IMR-90 (cell line): ENCODE results near the gene PRMT7. TPM values are rescaled to one million over a fixed set of nuclear protein-coding genes. Genes with fewer than 3 reads are reported as not detected.
A peak's percentile ranks its signal among the peaks of the same experiment; 100 is the strongest.

ENCODE experiments used
- ATAC-seq: fragments of 200-7000 bp; cut with Tn5 transposase; 2 replicates; pipeline ENCODE4 v1.9.1; 2020; ENCODE audit warnings: low read depth, mild to moderate bottlenecking, moderate library complexity
- BruUV-seq: library from RNA; stranded (reverse); fragments of 400-500 nt; replicated peaks from 2 replicates; lab custom pipeline; 2021; lab: Mats Ljungman, UMichigan
- CTCF ChIA-PET: fragments of 300-600 bp; formaldehyde crosslinking; extraction: SDS; loops from one replicate; lab custom pipeline; 2021; ENCODE audit warnings: antibody characterized with exemption; lab: Yijun Ruan, JAX
- POLR2A ChIA-PET: fragments of 300-600 bp; sonication (Branson Sonifier 250); formaldehyde crosslinking; loops from one replicate; lab custom pipeline; 2022; ENCODE audit warnings: antibody characterized with exemption; ENCODE audit not compliant: unreplicated experiment; lab: Charles Lee
- DNase-seq: peaks from one replicate; pipeline ENCODE4 v3.0.0; 2013
- H2AFZ ChIP-seq: replicated peaks from 2 replicates; pipeline ENCODE3; 2013; ENCODE audit warnings: low read length, mild to moderate bottlenecking; ENCODE audit not compliant: poor library complexity
- H2AK5ac ChIP-seq: 2 replicates; pipeline ENCODE4 v1.6.1; 2013; ENCODE audit warnings: low read depth, low read length, inconsistent platforms
- H2AK9ac ChIP-seq: replicated peaks from 2 replicates; pipeline ENCODE3; 2013; ENCODE audit warnings: mild to moderate bottlenecking, low read depth, low read length, moderate library complexity; ENCODE audit not compliant: poor library complexity
- H2BK120ac ChIP-seq: 2 replicates; pipeline ENCODE4 v1.6.1; 2013; ENCODE audit warnings: low read depth, low read length, inconsistent platforms
- H2BK15ac ChIP-seq: 3 replicates; pipeline ENCODE4 v1.6.1; 2013; ENCODE audit warnings: low read depth, low read length, inconsistent platforms
- H2BK20ac ChIP-seq: 2 replicates; pipeline ENCODE4 v1.6.1; 2013; ENCODE audit warnings: low read depth, mild to moderate bottlenecking, inconsistent platforms, low read length, moderate library complexity
- H2BK5ac ChIP-seq: 2 replicates; pipeline ENCODE4 v1.6.1; 2013; ENCODE audit warnings: mild to moderate bottlenecking, low read depth, low read length, inconsistent platforms; ENCODE audit not compliant: poor library complexity, severe bottlenecking
- H3K14ac ChIP-seq: replicated peaks from 2 replicates; pipeline ENCODE4 v1.6.1; 2013; ENCODE audit warnings: low read depth, low read length, inconsistent platforms
- H3K18ac ChIP-seq: 2 replicates; pipeline ENCODE4 v1.6.1; 2013; ENCODE audit warnings: low read depth, low read length, control low read depth
- H3K23ac ChIP-seq: 2 replicates; pipeline ENCODE4 v1.6.1; 2013; ENCODE audit warnings: low read depth, low read length, inconsistent platforms
- H3K27ac ChIP-seq: 2 replicates; pipeline ENCODE4 v1.5.1; 2013; ENCODE audit warnings: mild to moderate bottlenecking, control low read depth, low read length; ENCODE audit not compliant: insufficient read depth
- H3K27me3 ChIP-seq: 2 replicates; pipeline ENCODE4 v1.6.1; 2013; ENCODE audit warnings: low read length; ENCODE audit not compliant: control insufficient read depth, insufficient read depth
- H3K36me3 ChIP-seq: 2 replicates; pipeline ENCODE4 v1.6.1; 2013; ENCODE audit warnings: low read length, mixed read lengths; ENCODE audit not compliant: control insufficient read depth, insufficient read depth
- H3K4ac ChIP-seq: 2 replicates; pipeline ENCODE4 v1.6.1; 2013; ENCODE audit warnings: low read depth, low read length, inconsistent platforms
- H3K4me1 ChIP-seq: 2 replicates; pipeline ENCODE4 v1.6.1; 2013; ENCODE audit warnings: low read length, mixed read lengths; ENCODE audit not compliant: control insufficient read depth, insufficient read depth
- H3K4me2 ChIP-seq: 2 replicates; pipeline ENCODE4 v1.6.1; 2013; ENCODE audit warnings: low read depth, mild to moderate bottlenecking, control low read depth, low read length, moderate library complexity
- H3K4me3 ChIP-seq: 2 replicates; pipeline ENCODE4 v1.5.1; 2013; ENCODE audit warnings: low read depth, mild to moderate bottlenecking, control low read depth, low read length, moderate library complexity; ENCODE audit not compliant: insufficient read depth
- H3K56ac ChIP-seq: 2 replicates; pipeline ENCODE4 v1.6.1; 2013; ENCODE audit warnings: low read length, inconsistent platforms; ENCODE audit not compliant: insufficient read depth; ENCODE audit errors: extremely low read depth
- H3K79me1 ChIP-seq, 2 experiments: 2 replicates each; pipeline ENCODE4 v1.6.1; 2013; ENCODE audit warnings: low read length in 2 of 2, inconsistent platforms in 1 of 2, low read depth in 1 of 2
- H3K9ac ChIP-seq: 2 replicates; pipeline ENCODE4 v1.6.1; 2013; ENCODE audit warnings: low read depth, low read length, control low read depth
- H3K9me1 ChIP-seq: 2 replicates; pipeline ENCODE4 v1.6.1; 2013; ENCODE audit warnings: low read length, inconsistent platforms; ENCODE audit not compliant: insufficient read depth
- H3K9me3 ChIP-seq: 2 replicates; pipeline ENCODE4 v1.6.1; 2013; ENCODE audit warnings: low read length; ENCODE audit not compliant: control insufficient read depth, insufficient read depth
- H4K20me1 ChIP-seq: 2 replicates; pipeline ENCODE4 v1.6.1; 2013; ENCODE audit warnings: low read length, inconsistent platforms; ENCODE audit not compliant: insufficient read depth
- H4K5ac ChIP-seq: 2 replicates; pipeline ENCODE4 v1.6.1; 2013; ENCODE audit warnings: mild to moderate bottlenecking, low read depth, low read length, control low read depth
- H4K8ac ChIP-seq, 2 experiments: 2 replicates each; pipeline ENCODE4 v1.6.1; 2013; ENCODE audit warnings: low read depth in 2 of 2, low read length in 2 of 2, control low read depth in 1 of 2, inconsistent platforms in 1 of 2
- H4K91ac ChIP-seq: 2 replicates; pipeline ENCODE4 v1.6.1; 2013; ENCODE audit warnings: low read depth, low read length, inconsistent platforms; ENCODE audit not compliant: insufficient read depth
- BHLHE40 ChIP-seq: fragments of 150-350 bp; IDR thresholded peaks from 2 replicates; pipeline ENCODE4 v1.6.1; 2016; ENCODE audit warnings: mild to moderate bottlenecking, low read depth, low read length
- CEBPB ChIP-seq: IDR thresholded peaks from 2 replicates; pipeline ENCODE4 v1.6.1; 2012; ENCODE audit warnings: low read depth, low read length, improper control_type of control experiment
- CHD1 ChIP-seq: IDR thresholded peaks from 2 replicates; pipeline ENCODE4 v1.6.1; 2012; ENCODE audit warnings: low read depth, low read length, improper control_type of control experiment
- CTCF ChIP-seq: conservative IDR thresholded peaks from 2 replicates; pipeline ENCODE4 v1.5.1; 2012; ENCODE audit warnings: mild to moderate bottlenecking, low read depth, low read length, improper control_type of control experiment
- ELK1 ChIP-seq: fragments of 150-350 bp; IDR thresholded peaks from 2 replicates; pipeline ENCODE4 v1.6.1; 2016; ENCODE audit warnings: low read depth, mild to moderate bottlenecking, low read length, moderate library complexity, borderline replicate concordance
- FOS ChIP-seq: fragments of 150-350 bp; IDR thresholded peaks from 2 replicates; pipeline ENCODE4 v1.6.1; 2016; ENCODE audit warnings: low read depth, low read length
- MAFK ChIP-seq: IDR thresholded peaks from 2 replicates; pipeline ENCODE4 v1.6.1; 2012; ENCODE audit warnings: low read depth, low read length, improper control_type of control experiment
- POLR2A ChIP-seq: IDR thresholded peaks from 2 replicates; pipeline ENCODE4 v1.6.1; 2012; ENCODE audit warnings: mild to moderate bottlenecking, low read depth, low read length
- RAD21 ChIP-seq: IDR thresholded peaks from 2 replicates; pipeline ENCODE4 v1.6.1; 2012; ENCODE audit warnings: low read length, improper control_type of control experiment
- RCOR1 ChIP-seq: IDR thresholded peaks from 2 replicates; pipeline ENCODE4 v1.6.1; 2012; ENCODE audit warnings: mild to moderate bottlenecking, low read length, improper control_type of control experiment; ENCODE audit not compliant: insufficient replicate concordance
- RFX5 ChIP-seq: IDR thresholded peaks from 2 replicates; pipeline ENCODE4 v1.8.0; 2012; ENCODE audit warnings: low read depth, mild to moderate bottlenecking, low read length, moderate library complexity
- SMC3 ChIP-seq: fragments of 150-350 bp; IDR thresholded peaks from 2 replicates; pipeline ENCODE4 v1.6.1; 2016; ENCODE audit warnings: low read depth, mild to moderate bottlenecking, antibody characterized with exemption, low read length, moderate library complexity
- WGBS, 2 experiments: methylation state at CpG; one replicate each; pipeline versions ENCODE4 v1.1.5 to v1.1.7; 2013; ENCODE audit warnings: missing lambda C conversion rate in 2 of 2; ENCODE audit not compliant: insufficient read length in 1 of 2; ENCODE audit errors: extremely low coverage in 2 of 2; 5-methylcytosine and 5-hydroxymethylcytosine counted together
- dilution Hi-C: fragments of 300-500 bp; cut with HindIII; formaldehyde crosslinking; loops from one replicate; pipeline ENCODE4 v1.14.3; 2018; ENCODE audit warnings: low sequenced_read_pairs; ENCODE audit not compliant: unreplicated experiment
- in situ Hi-C: fragments of 300-500 bp; cut with MboI; formaldehyde crosslinking; loops from 3 replicates; pipeline ENCODE4 v1.14.3; 2019; ENCODE audit warnings: low sequenced_read_pairs, inconsistent platforms, mixed read lengths
- intact Hi-C: fragments of 100-400 bp; cut with micrococcal nuclease; formaldehyde crosslinking; loops from 2 replicates; pipeline ENCODE4 v1.10.0; 2022
- polyA plus RNA-seq, 3 experiments: library from polyadenylated mRNA; depleted of rRNA; stranded (reverse); fragments of >200 nt; gene quantifications; 2 replicates each; pipeline ENCODE4 v1.2.3, GENCODE V29; 2012; ENCODE audit warnings: low replicate concordance in 1 of 3
- total RNA-seq: library from RNA; depleted of rRNA; stranded (reverse); fragments of >200 nt; gene quantifications from 2 replicates; pipeline ENCODE4 v1.2.3, GENCODE V29; 2012

Gene PRMT7
- total and polyA plus RNA-seq, 2 of the 4 experiments (the other 2 are of a cell fraction), result 63.1 to 68.6 TPM

GRCh38 chr16:68328151-68328859 lies 17.5 kb downstream of the PRMT7 start (continued):
- TF ChIP-seq CHD1, result no peak
- peak; percentile 68 for TF ChIP-seq SMC3

GRCh38 chr16:68328860-68329390 lies 18.1 kb downstream of the PRMT7 start:
- no peaks in the 10 kb centered on the region for H3K27me3 ChIP-seq
- H2AFZ ChIP-seq, result no peak overlapping the region
- H3K4me2 ChIP-seq, result no peak overlapping the region
- H3K18ac ChIP-seq, result no peak overlapping the region
- H3K56ac ChIP-seq, result no peak overlapping the region
- no peak overlapping the region for H3K23ac ChIP-seq
- H3K9ac ChIP-seq, result no peak overlapping the region
- intact Hi-C loops, result loop anchor here (1.0 to 10.0 kb wide), 4 partner anchors 18 to 244 kb away; partner anchors contain the start of genes NFATC3, PLA2G15, PRMT7 and SLC7A6OS
- H3K9me3 ChIP-seq, result no peaks in the 10 kb centered on the region
- no TSS peak for BruUV-seq
- no peak overlapping the region for H3K4me3 ChIP-seq
- no peak for ATAC-seq
- in situ Hi-C loops, result loop anchor here (5.0 kb wide), 1 partner anchor 67 kb away; the partner anchor contains the start of gene SLC7A6
- POLR2A ChIA-PET, result no interaction called here
- H4K8ac ChIP-seq, result no peak overlapping the region
- H3K79me1 ChIP-seq, result peaks cover 0 to 7% of the 10 kb centered on the region in 2 experiments; a peak in 1 of 4 replicates
- no peak overlapping the region for H2BK5ac ChIP-seq
- dilution Hi-C loops, result no loop called here
- no peak overlapping the region for H4K5ac ChIP-seq
- no peak overlapping the region for H4K91ac ChIP-seq
- no peak overlapping the region for H3K14ac ChIP-seq
- no peak overlapping the region for H3K27ac ChIP-seq
- peaks cover 8% of the 10 kb centered on the region for H3K9me1 ChIP-seq
- H3K36me3 ChIP-seq, result peaks cover 15% of the 10 kb centered on the region
- H2AK9ac ChIP-seq, result no peak overlapping the region
- CTCF ChIA-PET, result interaction anchor here (0.7 to 2.4 kb wide), 4 partner anchors 16 to 67 kb away, joined by 3 to 10 read pairs (median 4); partner anchors contain the start of gene SLC7A6
- no CpG with 5 or more reads among the region's 3 CpGs for WGBS, 2 experiments
- H3K4me1 ChIP-seq, result peaks cover 12% of the 10 kb centered on the region
- DNase-seq, result no peak
- H2BK20ac ChIP-seq, result no peak overlapping the region
- H4K20me1 ChIP-seq, result peaks cover 6% of the 10 kb centered on the region; the same call in 1 of the 2 replicates
- no peak overlapping the region for H2BK15ac ChIP-seq
- H2BK120ac ChIP-seq, result no peak overlapping the region
- no peak overlapping the region for H2AK5ac ChIP-seq
- H3K4ac ChIP-seq, result no peak overlapping the region
- TF ChIP-seq RFX5 (no peak), MAFK (no peak), BHLHE40 (no peak), RCOR1 (no peak), SMC3 (no peak), CHD1 (no peak), FOS (no peak), CEBPB (no peak), CTCF (no peak), POLR2A (no peak), RAD21 (no peak), ELK1 (no peak)
